SK-N-SH treated with all-trans-retinoic acid at 6 μM for 48 hours (cell line): ENCODE measurements around the gene ACTL6B.
A peak's percentile ranks its signal among the peaks of the same experiment; 100 is the strongest.
"Not testable (repeated sequence)": the region's sequence is repeated elsewhere in the genome, so short reads cannot be mapped to it uniquely, and the experiment has no call there.

Experiments
- ATAC-seq: fragments of 200-7000 bp; cut with Tn5 transposase; 3 replicates; pipeline ENCODE4 v1.9.1; 2020; ENCODE audit warnings: mild to moderate bottlenecking, moderate library complexity
- BACH2 ChIP-seq: fragments of 250-450 bp; sonication (Bioruptor Pico); IDR thresholded peaks from 2 replicates; pipeline ENCODE4 v1.9.0; 2021; ENCODE audit warnings: mild to moderate bottlenecking, borderline replicate concordance
- CREB5 ChIP-seq: fragments of 250-450 bp; sonication (Bioruptor Pico); IDR thresholded peaks from 2 replicates; pipeline ENCODE4 v1.5.1; 2020; ENCODE audit warnings: low read depth, mild to moderate bottlenecking, moderate library complexity
- CSDC2 ChIP-seq: fragments of 250-450 bp; sonication (Bioruptor Pico); IDR thresholded peaks from 2 replicates; pipeline ENCODE4 v1.5.0; 2020; ENCODE audit warnings: mild to moderate bottlenecking, moderate library complexity
- CSRNP3 ChIP-seq: fragments of 250-450 bp; sonication (Bioruptor Pico); IDR thresholded peaks from 2 replicates; pipeline ENCODE4 v1.5.1; 2021; ENCODE audit warnings: mild to moderate bottlenecking, moderate library complexity
- ESRRG ChIP-seq: fragments of 250-450 bp; sonication (Bioruptor Pico); IDR thresholded peaks from 2 replicates; pipeline ENCODE4 v1.6.1; 2021; ENCODE audit warnings: mild to moderate bottlenecking
- GLIS3 ChIP-seq: fragments of 250-450 bp; sonication (Bioruptor Pico); IDR thresholded peaks from 2 replicates; pipeline ENCODE4 v1.5.0; 2020; ENCODE audit warnings: mild to moderate bottlenecking, moderate library complexity
- ISL1 ChIP-seq: fragments of 250-450 bp; sonication (Bioruptor Pico); IDR thresholded peaks from 2 replicates; pipeline ENCODE4 v2.1.2; 2022; ENCODE audit warnings: mild to moderate bottlenecking, moderate library complexity
- OSR1 ChIP-seq: fragments of 250-450 bp; sonication (Bioruptor Pico); IDR thresholded peaks from 2 replicates; pipeline ENCODE4 v1.8.0; 2022; ENCODE audit warnings: moderate library complexity, mild to moderate bottlenecking, inconsistent platforms
- PATZ1 ChIP-seq: fragments of 250-450 bp; sonication (Bioruptor Pico); IDR thresholded peaks from 2 replicates; pipeline ENCODE4 v1.8.0; 2020; ENCODE audit warnings: mild to moderate bottlenecking, moderate library complexity, borderline replicate concordance
- RARB ChIP-seq: fragments of 250-450 bp; sonication (Bioruptor Pico); IDR thresholded peaks from 2 replicates; pipeline ENCODE4 v1.8.0; 2021; ENCODE audit warnings: mild to moderate bottlenecking, moderate library complexity
- TCF4 ChIP-seq: fragments of 250-450 bp; sonication (Bioruptor Pico); IDR thresholded peaks from 2 replicates; pipeline ENCODE4 v1.8.0; 2021; ENCODE audit warnings: mild to moderate bottlenecking, moderate library complexity, borderline replicate concordance
- TOX ChIP-seq: fragments of 250-450 bp; sonication (Bioruptor Pico); IDR thresholded peaks from 2 replicates; pipeline ENCODE4 v1.8.0; 2021; ENCODE audit warnings: mild to moderate bottlenecking, moderate library complexity, borderline replicate concordance
- TSHZ2 ChIP-seq: fragments of 250-450 bp; sonication (Bioruptor Pico); IDR thresholded peaks from 2 replicates; pipeline ENCODE4 v1.5.0; 2020; ENCODE audit warnings: mild to moderate bottlenecking, moderate library complexity
- ZC3H10 ChIP-seq: fragments of 250-450 bp; sonication (Bioruptor Pico); IDR thresholded peaks from 2 replicates; pipeline ENCODE4 v1.5.1; 2021; ENCODE audit warnings: mild to moderate bottlenecking, moderate library complexity
- ZFP3 ChIP-seq: fragments of 250-450 bp; sonication (Bioruptor Pico); IDR thresholded peaks from 2 replicates; pipeline ENCODE4 v1.5.0; 2020; ENCODE audit warnings: mild to moderate bottlenecking, moderate library complexity
- ZFP30 ChIP-seq: fragments of 450-650 bp; formaldehyde crosslinking; IDR thresholded peaks from 2 replicates; pipeline ENCODE4 v1.5.0; 2022; ENCODE audit warnings: mild to moderate bottlenecking, moderate library complexity
- ZNF565 ChIP-seq: fragments of 450-650 bp; formaldehyde crosslinking; conservative IDR thresholded peaks from 2 replicates; pipeline ENCODE4 v1.5.0; 2020; ENCODE audit warnings: low read depth, mild to moderate bottlenecking, moderate library complexity
- ZNF70 ChIP-seq: fragments of 450-650 bp; formaldehyde crosslinking; IDR thresholded peaks from 2 replicates; pipeline ENCODE4 v1.5.0; 2020; ENCODE audit warnings: mild to moderate bottlenecking, moderate library complexity
- ZNF8 ChIP-seq: fragments of 450-650 bp; formaldehyde crosslinking; IDR thresholded peaks from 2 replicates; pipeline ENCODE4 v1.5.0; 2020; ENCODE audit warnings: mild to moderate bottlenecking, moderate library complexity

Gene ACTL6B

GRCh38 chr7:100671353-100672327 lies 15.4 kb upstream of the ACTL6B start:
- no peak for TF ChIP-seq ZNF565 (CRISPR knock-in tag)
- no peak for TF ChIP-seq ZNF70
- TF ChIP-seq RARB (CRISPR knock-in tag) = 0 out of 2 replicates have a peak, but pooled peaks have one; percentile 13
- no peak for TF ChIP-seq ESRRG (CRISPR knock-in tag)
- no peak for TF ChIP-seq ISL1 (CRISPR knock-in tag)
- no peak for ATAC-seq

- TF ChIP-seq CSDC2 (CRISPR knock-in tag) = no peak
- no peak for TF ChIP-seq ESRRG (CRISPR knock-in tag)
- TF ChIP-seq CREB5 (CRISPR knock-in tag) = no peak
- no peak for TF ChIP-seq TSHZ2
- TF ChIP-seq ZC3H10 (CRISPR knock-in tag) = no peak
- TF ChIP-seq ZNF70 = no peak
- TF ChIP-seq CSRNP3 (CRISPR knock-in tag) = no peak
- no peak for TF ChIP-seq ZFP3 (CRISPR knock-in tag)
- no peak for TF ChIP-seq TOX (CRISPR knock-in tag)
- no peak for TF ChIP-seq ISL1 (CRISPR knock-in tag)
- no peak for TF ChIP-seq OSR1 (CRISPR knock-in tag)
- no peak for TF ChIP-seq BACH2 (CRISPR knock-in tag)
- TF ChIP-seq ZNF8 (CRISPR knock-in tag) = no peak
- no peak for ATAC-seq
Measured at GRCh38 chr7:100670074-100670473, 13.8 kb upstream of the ACTL6B start.

GRCh38 chr7:100669106-100669505 lies 12.9 kb upstream of the ACTL6B start:
- not testable (repeated sequence) for ATAC-seq

GRCh38 chr7:100668069-100668449 lies 11.8 kb upstream of the ACTL6B start:
- no peak for ATAC-seq
- TF ChIP-seq TOX (CRISPR knock-in tag) (no peak), GLIS3 (no peak), ESRRG (CRISPR knock-in tag) (no peak), PATZ1 (CRISPR knock-in tag) (no peak), CREB5 (CRISPR knock-in tag) (no peak), OSR1 (CRISPR knock-in tag) (no peak), BACH2 (CRISPR knock-in tag) (no peak), ZFP30 (CRISPR knock-in tag) (no peak), TCF4 (CRISPR knock-in tag) (no peak), TSHZ2 (no peak), RARB (CRISPR knock-in tag) (no peak), ZC3H10 (CRISPR knock-in tag) (no peak), CSRNP3 (CRISPR knock-in tag) (no peak), ZNF8 (CRISPR knock-in tag) (no peak)
